RCC 7860 (cell line): ENCODE measurements around the gene CELF1.

ENCODE experiments used
- DNase-seq: peaks from one replicate; pipeline ENCODE4 v3.0.0-alpha.2; 2015; ENCODE audit warnings: low spot score
- FAIRE-seq: peaks from 2 replicates; lab custom pipeline; 2012; peaks lifted over from hg19 to GRCh38; lab: Jason Lieb, UNC

CELF1 gene

GRCh38 chr11:47451990-47452389, 100.9 kb downstream of the CELF1 start:
- FAIRE-seq (no peak), DNase-seq (no peak)

GRCh38 chr11:47451436-47451835, 101.5 kb downstream of the CELF1 start:
- FAIRE-seq = no peak
- no peak for DNase-seq

- FAIRE-seq = no peak
- DNase-seq = no peak
These were observed 103.4 kb downstream of the CELF1 start for GRCh38 chr11:47449541-47449940.

GRCh38 chr11:47448566-47449427, 104.1 kb downstream of the CELF1 start, which contains the start of gene RAPSN:
TSS of gene RAPSN (minus strand) at chr11:47449136. CDS start at chr11:47448964, 172 bp downstream.
- no peak for DNase-seq
- no peak for FAIRE-seq

- FAIRE-seq = no peak
- DNase-seq = no peak
These were observed 105.0 kb downstream of the CELF1 start for GRCh38 chr11:47447906-47448305.

- DNase-seq (no peak), FAIRE-seq (no peak)
These were observed 106.1 kb downstream of the CELF1 start for GRCh38 chr11:47446833-47447232.

- FAIRE-seq = no peak
These were observed 107.1 kb downstream of the CELF1 start for GRCh38 chr11:47445840-47446239.

GRCh38 chr11:47443817-47444216, 109.1 kb downstream of the CELF1 start:
- FAIRE-seq (no peak), DNase-seq (no peak)

More at GRCh38 chr11:47445840-47446239, 107.1 kb downstream of the CELF1 start:
- DNase-seq = no peak

GRCh38 chr11:47443028-47443700, 109.8 kb downstream of the CELF1 start:
- no peak for DNase-seq
- no peak for FAIRE-seq

GRCh38 chr11:47442514-47442913, 110.4 kb downstream of the CELF1 start:
- FAIRE-seq (no peak), DNase-seq (no peak)

GRCh38 chr11:47441421-47441820, 111.5 kb downstream of the CELF1 start:
- FAIRE-seq (no peak), DNase-seq (no peak)

GRCh38 chr11:47440054-47440476, 112.9 kb downstream of the CELF1 start:
- no peak for DNase-seq
- FAIRE-seq = no peak

- no peak for FAIRE-seq
These were observed 114.2 kb downstream of the CELF1 start for GRCh38 chr11:47438721-47439120.

GRCh38 chr11:47437746-47438418, 115.0 kb downstream of the CELF1 start:
- DNase-seq = no peak
- FAIRE-seq = no peak

More at GRCh38 chr11:47438721-47439120, 114.2 kb downstream of the CELF1 start:
- no peak for DNase-seq

GRCh38 chr11:47437218-47437745, 115.7 kb downstream of the CELF1 start:
- no peak for DNase-seq
- no peak for FAIRE-seq

GRCh38 chr11:47436726-47437125, 116.2 kb downstream of the CELF1 start:
- DNase-seq = no peak
- FAIRE-seq = no peak

- FAIRE-seq (no peak), DNase-seq (no peak)
These were observed 117.2 kb downstream of the CELF1 start for GRCh38 chr11:47435687-47436086.

GRCh38 chr11:47434011-47434786, 118.7 kb downstream of the CELF1 start:
- FAIRE-seq = no peak

GRCh38 chr11:47433157-47433556, 119.8 kb downstream of the CELF1 start:
- DNase-seq (no peak), FAIRE-seq (no peak)

More at GRCh38 chr11:47434011-47434786, 118.7 kb downstream of the CELF1 start:
- DNase-seq = peak; percentile 7

GRCh38 chr11:47431356-47432083, 121.4 kb downstream of the CELF1 start:
- FAIRE-seq = no peak
- DNase-seq = no peak
